ENCODE results near the gene HMGCS1.

GRCh38 chr5:43290726-43291125 lies 22.5 kb downstream of the HMGCS1 start:
- TF ChIP-seq, protein P1, sequence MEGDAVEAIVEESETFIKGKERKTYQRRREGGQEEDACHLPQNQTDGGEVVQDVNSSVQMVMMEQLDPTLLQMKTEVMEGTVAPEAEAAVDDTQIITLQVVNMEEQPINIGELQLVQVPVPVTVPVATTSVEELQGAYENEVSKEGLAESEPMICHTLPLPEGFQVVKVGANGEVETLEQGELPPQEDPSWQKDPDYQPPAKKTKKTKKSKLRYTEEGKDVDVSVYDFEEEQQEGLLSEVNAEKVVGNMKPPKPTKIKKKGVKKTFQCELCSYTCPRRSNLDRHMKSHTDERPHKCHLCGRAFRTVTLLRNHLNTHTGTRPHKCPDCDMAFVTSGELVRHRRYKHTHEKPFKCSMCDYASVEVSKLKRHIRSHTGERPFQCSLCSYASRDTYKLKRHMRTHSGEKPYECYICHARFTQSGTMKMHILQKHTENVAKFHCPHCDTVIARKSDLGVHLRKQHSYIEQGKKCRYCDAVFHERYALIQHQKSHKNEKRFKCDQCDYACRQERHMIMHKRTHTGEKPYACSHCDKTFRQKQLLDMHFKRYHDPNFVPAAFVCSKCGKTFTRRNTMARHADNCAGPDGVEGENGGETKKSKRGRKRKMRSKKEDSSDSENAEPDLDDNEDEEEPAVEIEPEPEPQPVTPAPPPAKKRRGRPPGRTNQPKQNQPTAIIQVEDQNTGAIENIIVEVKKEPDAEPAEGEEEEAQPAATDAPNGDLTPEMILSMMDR (IDR thresholded peaks at IDR 0.05) = no peak
- no peak for TF ChIP-seq POLR2A (IDR thresholded peaks at IDR 0.05; ENCODE audit: low read depth)
- TF ChIP-seq POLR2AphosphoS5 (IDR thresholded peaks at IDR 0.05) = no peak
